ENCODE measurements around the gene WNT7B. TPM values are rescaled to one million over a fixed set of nuclear protein-coding genes. Genes with fewer than 3 reads are reported as not detected.

Gene WNT7B
- total and polyA plus RNA-seq, 10 of the 15 experiments (the other 5 are each of a cell fraction or from before 2014, with no cell fraction given) = 0.12 TPM; not detected in 9

DNA sequence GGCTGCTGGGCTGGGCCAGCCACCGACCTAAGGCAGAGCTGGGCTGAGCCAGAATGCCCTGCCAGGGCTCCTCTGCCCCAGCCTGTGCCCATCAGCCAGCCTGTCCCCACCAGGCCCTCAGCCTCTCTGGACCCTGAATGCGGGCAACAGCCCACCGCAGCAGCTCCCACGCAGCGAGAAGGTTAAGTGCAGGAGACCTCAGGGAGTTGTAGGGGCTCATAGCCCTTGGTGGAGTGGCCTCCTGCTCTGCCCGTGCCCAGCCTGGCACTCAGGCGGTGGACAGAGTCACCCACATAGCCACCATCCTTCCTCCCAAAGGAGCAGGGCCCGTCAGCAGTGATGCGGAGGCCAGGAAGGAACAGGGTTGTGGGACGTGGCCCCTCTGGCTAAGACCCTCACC, 19.1 kb downstream of the WNT7B start:
- BruUV-seq (replicated peaks) = no TSS peak
- 30% methylated on average over 10 of the region's 10 CpGs for WGBS (ENCODE audit: insufficient coverage, insufficient replicate concordance, low lambda C conversion rate, missing lambda C conversion rate)
- Histone ChIP-seq H4K20me1 (ENCODE audit: control insufficient read depth, insufficient read depth) (no peaks in the 10 kb centered on the region), H3K4me3 (no peak overlapping the region), H3K27me3 (replicated peaks in 1 of 2; ENCODE audit: control insufficient read depth in 2 of 2, insufficient read depth in 2 of 2, low read length in 1 of 2) (peaks cover 0 to 2% of the 10 kb centered on the region in 2 experiments; a peak in 1 of 4 replicates), H3K4me1 (ENCODE audit: control insufficient read depth, insufficient read depth, low read length) (no peaks in the 10 kb centered on the region), H3K79me2 (ENCODE audit: control insufficient read depth, insufficient read depth, low read length) (no peaks in the 10 kb centered on the region), H2AFZ (ENCODE audit: control insufficient read depth, low read depth, low read length) (no peak overlapping the region), H3K9me3 (replicated peaks; ENCODE audit: control insufficient read depth, insufficient read depth, low read length) (no peaks in the 10 kb centered on the region), H3K9ac (ENCODE audit: control insufficient read depth, insufficient read depth, low read length) (no peak overlapping the region), H3K4me2 (ENCODE audit: control insufficient read depth, insufficient read depth) (no peak overlapping the region), H3K36me3 (ENCODE audit: control insufficient read depth in 2 of 2, insufficient read depth in 2 of 2, low read length in 1 of 2) (no peaks in the 10 kb centered on the region), H3K27ac (ENCODE audit: control insufficient read depth, insufficient read depth) (no peak overlapping the region)
- in situ Hi-C loops (cut with MboI) = loop anchor here (25.0 kb wide), 1 partner anchor 1046 kb away; no protein-coding TSS in a partner anchor
- ChIA-PET CTCF (no interaction called here), SMC1A (ENCODE audit: uncharacterized antibody, unreplicated experiment) (no interaction called here), RAD21 (ENCODE audit: unreplicated experiment) (no interaction called here), POLR2A (no interaction called here)
- TF ChIP-seq TBL1XR1 (IDR thresholded peaks at IDR 0.05; ENCODE audit: low read depth, low read length) = no peak
- TF ChIP-seq, protein P1, sequence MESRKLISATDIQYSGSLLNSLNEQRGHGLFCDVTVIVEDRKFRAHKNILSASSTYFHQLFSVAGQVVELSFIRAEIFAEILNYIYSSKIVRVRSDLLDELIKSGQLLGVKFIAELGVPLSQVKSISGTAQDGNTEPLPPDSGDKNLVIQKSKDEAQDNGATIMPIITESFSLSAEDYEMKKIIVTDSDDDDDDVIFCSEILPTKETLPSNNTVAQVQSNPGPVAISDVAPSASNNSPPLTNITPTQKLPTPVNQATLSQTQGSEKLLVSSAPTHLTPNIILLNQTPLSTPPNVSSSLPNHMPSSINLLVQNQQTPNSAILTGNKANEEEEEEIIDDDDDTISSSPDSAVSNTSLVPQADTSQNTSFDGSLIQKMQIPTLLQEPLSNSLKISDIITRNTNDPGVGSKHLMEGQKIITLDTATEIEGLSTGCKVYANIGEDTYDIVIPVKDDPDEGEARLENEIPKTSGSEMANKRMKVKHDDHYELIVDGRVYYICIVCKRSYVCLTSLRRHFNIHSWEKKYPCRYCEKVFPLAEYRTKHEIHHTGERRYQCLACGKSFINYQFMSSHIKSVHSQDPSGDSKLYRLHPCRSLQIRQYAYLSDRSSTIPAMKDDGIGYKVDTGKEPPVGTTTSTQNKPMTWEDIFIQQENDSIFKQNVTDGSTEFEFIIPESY (IDR thresholded peaks at IDR 0.05) = no peak
- TF ChIP-seq FOXM1 (IDR thresholded peaks at IDR 0.05; ENCODE audit: low read depth, low read length) = no peak
- TF ChIP-seq MYC (IDR thresholded peaks at IDR 0.05; ENCODE audit: insufficient read depth, insufficient read length, insufficient replicate concordance, low read length, severe bottlenecking) = no peak
- no peak for TF ChIP-seq LARP7 (IDR thresholded peaks at IDR 0.05)
- TF ChIP-seq CHD1 (IDR thresholded peaks at IDR 0.05; ENCODE audit: low read depth, low read length) = no peak
- TF ChIP-seq, protein P2, sequence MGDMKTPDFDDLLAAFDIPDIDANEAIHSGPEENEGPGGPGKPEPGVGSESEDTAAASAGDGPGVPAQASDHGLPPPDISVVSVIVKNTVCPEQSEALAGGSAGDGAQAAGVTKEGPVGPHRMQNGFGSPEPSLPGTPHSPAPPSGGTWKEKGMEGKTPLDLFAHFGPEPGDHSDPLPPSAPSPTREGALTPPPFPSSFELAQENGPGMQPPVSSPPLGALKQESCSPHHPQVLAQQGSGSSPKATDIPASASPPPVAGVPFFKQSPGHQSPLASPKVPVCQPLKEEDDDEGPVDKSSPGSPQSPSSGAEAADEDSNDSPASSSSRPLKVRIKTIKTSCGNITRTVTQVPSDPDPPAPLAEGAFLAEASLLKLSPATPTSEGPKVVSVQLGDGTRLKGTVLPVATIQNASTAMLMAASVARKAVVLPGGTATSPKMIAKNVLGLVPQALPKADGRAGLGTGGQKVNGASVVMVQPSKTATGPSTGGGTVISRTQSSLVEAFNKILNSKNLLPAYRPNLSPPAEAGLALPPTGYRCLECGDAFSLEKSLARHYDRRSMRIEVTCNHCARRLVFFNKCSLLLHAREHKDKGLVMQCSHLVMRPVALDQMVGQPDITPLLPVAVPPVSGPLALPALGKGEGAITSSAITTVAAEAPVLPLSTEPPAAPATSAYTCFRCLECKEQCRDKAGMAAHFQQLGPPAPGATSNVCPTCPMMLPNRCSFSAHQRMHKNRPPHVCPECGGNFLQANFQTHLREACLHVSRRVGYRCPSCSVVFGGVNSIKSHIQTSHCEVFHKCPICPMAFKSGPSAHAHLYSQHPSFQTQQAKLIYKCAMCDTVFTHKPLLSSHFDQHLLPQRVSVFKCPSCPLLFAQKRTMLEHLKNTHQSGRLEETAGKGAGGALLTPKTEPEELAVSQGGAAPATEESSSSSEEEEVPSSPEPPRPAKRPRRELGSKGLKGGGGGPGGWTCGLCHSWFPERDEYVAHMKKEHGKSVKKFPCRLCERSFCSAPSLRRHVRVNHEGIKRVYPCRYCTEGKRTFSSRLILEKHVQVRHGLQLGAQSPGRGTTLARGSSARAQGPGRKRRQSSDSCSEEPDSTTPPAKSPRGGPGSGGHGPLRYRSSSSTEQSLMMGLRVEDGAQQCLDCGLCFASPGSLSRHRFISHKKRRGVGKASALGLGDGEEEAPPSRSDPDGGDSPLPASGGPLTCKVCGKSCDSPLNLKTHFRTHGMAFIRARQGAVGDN (IDR thresholded peaks at IDR 0.05) = no peak
- intact Hi-C loops (cut with micrococcal nuclease; ENCODE audit: unreplicated experiment) = no loop called here
- FAIRE-seq = no peak
- no peak for ATAC-seq
- no peak for DNase-seq (ENCODE audit: low read depth, low spot score)
